Panc1 (cell line): ENCODE results near the gene PCCA. TPM values are rescaled to one million over a fixed set of nuclear protein-coding genes. Genes with fewer than 3 reads are reported as not detected.

ENCODE experiments used
- ATAC-seq: fragments of 200-7000 bp; cut with Tn5 transposase; 2 replicates; pipeline ENCODE4 v1.9.1; 2020; ENCODE audit warnings: mild to moderate bottlenecking, moderate library complexity
- BruUV-seq: library from RNA; stranded (reverse); fragments of 400-500 nt; replicated peaks from 2 replicates; lab custom pipeline; 2021; lab: Mats Ljungman, UMichigan
- CTCF ChIA-PET: fragments of 300-600 bp; sonication (Branson Sonifier 250); formaldehyde crosslinking; loops from one replicate; lab custom pipeline; 2022; ENCODE audit warnings: antibody characterized with exemption; lab: Charles Lee
- POLR2A ChIA-PET: fragments of 300-600 bp; sonication (Branson Sonifier 250); formaldehyde crosslinking; loops from one replicate; lab custom pipeline; 2022; ENCODE audit warnings: antibody characterized with exemption; lab: Charles Lee
- DNase-seq: peaks from one replicate; pipeline ENCODE4 v3.0.0-alpha.2; 2010; ENCODE audit warnings: low read depth, low spot score
- H3K27ac ChIP-seq: 2 replicates; pipeline ENCODE4 v1.5.1; 2011; ENCODE audit warnings: mild to moderate bottlenecking, low read length, inconsistent platforms
- H3K27me3 ChIP-seq: fragments of 200-500 bp; sonication (Bioruptor generic); 2 replicates; pipeline ENCODE4 v1.6.0; 2014; ENCODE audit warnings: low read length, inconsistent platforms; ENCODE audit not compliant: control insufficient read depth, insufficient read depth
- H3K36me3 ChIP-seq: fragments of 200-500 bp; sonication (Bioruptor generic); 2 replicates; pipeline ENCODE4 v1.5.1; 2014; ENCODE audit warnings: inconsistent platforms, mild to moderate bottlenecking, low read length, moderate library complexity; ENCODE audit not compliant: control insufficient read depth, insufficient read depth
- H3K4me1 ChIP-seq: 2 replicates; pipeline ENCODE4 v1.5.1; 2011; ENCODE audit warnings: inconsistent platforms, mild to moderate bottlenecking, low read length, moderate library complexity; ENCODE audit not compliant: control insufficient read depth, insufficient read depth
- H3K4me3 ChIP-seq, 2 experiments: 2 replicates each; pipeline ENCODE4 v1.5.1; 2011 to 2012; ENCODE audit warnings: low read depth in 2 of 2, low read length in 2 of 2, mild to moderate bottlenecking in 2 of 2, inconsistent platforms in 1 of 2, moderate library complexity in 1 of 2
- H3K9me3 ChIP-seq: fragments of 200-500 bp; sonication (Bioruptor generic); 2 replicates; pipeline ENCODE4 v1.5.1; 2014; ENCODE audit warnings: low read depth, mild to moderate bottlenecking, inconsistent platforms, low read length, moderate library complexity; ENCODE audit not compliant: control insufficient read depth, insufficient read depth
- POLR2AphosphoS5 ChIP-seq: IDR thresholded peaks from 2 replicates; pipeline ENCODE4 v1.6.1; 2012; ENCODE audit warnings: mild to moderate bottlenecking, low read depth, low read length, moderate library complexity
- SIN3A ChIP-seq: IDR thresholded peaks from 2 replicates; pipeline ENCODE4 v1.6.1; 2012; ENCODE audit warnings: low read depth, mild to moderate bottlenecking, low read length, moderate library complexity, borderline replicate concordance; ENCODE audit not compliant: insufficient read depth
- TCF7L2 ChIP-seq: IDR thresholded peaks from 2 replicates; pipeline ENCODE4 v1.6.1; 2011; ENCODE audit warnings: mild to moderate bottlenecking, low read depth, low read length, inconsistent platforms
- in situ Hi-C: cut with HindIII; loops from 2 replicates; pipeline ENCODE4 v1.10.0; 2016; ENCODE audit warnings: low sequenced_read_pairs, low pct_unique_long_range_greater_than_20kb
- intact Hi-C: fragments of 100-400 bp; cut with micrococcal nuclease; formaldehyde crosslinking; loops from one replicate; pipeline ENCODE4 v1.10.0; 2022; ENCODE audit not compliant: unreplicated experiment
- total RNA-seq: library from RNA; stranded (reverse); gene quantifications from one replicate; pipeline ENCODE4 v1.2.1, GENCODE V29; 2021; ENCODE audit not compliant: unreplicated experiment
- TF ChIP-seq, protein P1 (sequence below): fragments of 450-650 bp; IDR thresholded peaks from 2 replicates; pipeline ENCODE4 v1.5.1; 2017; ENCODE audit warnings: mild to moderate bottlenecking
- TF ChIP-seq, protein P2 (sequence below), 2 experiments: IDR thresholded peaks; 2 replicates each; pipeline ENCODE4 v1.6.1; 2011 to 2012; ENCODE audit warnings: low read depth in 2 of 2, control low read depth in 1 of 2, low read length in 1 of 2, mild to moderate bottlenecking in 1 of 2, moderate library complexity in 1 of 2; ENCODE audit not compliant: insufficient read depth in 1 of 2

Gene PCCA
- total RNA-seq, 1 experiment from 2014 or later, result 14.7 TPM

DNA sequence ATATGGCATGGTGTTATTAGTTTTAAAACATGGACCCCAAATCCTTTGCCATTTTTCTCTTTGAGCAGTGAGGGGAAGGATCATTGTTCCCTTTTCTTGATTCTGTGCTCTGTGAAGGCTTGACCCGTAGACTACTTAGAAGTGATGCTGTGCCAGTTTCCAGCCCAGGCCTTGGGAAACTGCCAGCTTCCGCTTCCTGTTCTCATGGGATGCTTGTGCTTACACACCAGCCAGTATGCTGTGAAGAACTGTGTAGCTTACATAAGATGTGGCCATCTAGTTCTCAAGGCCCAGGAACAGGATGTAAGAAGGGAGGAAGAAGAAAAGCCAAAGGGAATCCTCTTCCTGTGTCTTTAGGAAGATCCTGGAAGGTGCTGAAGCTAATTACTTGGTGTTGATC is 180.9 kb downstream of the PCCA start:
- Histone ChIP-seq H3K27me3 (no peaks in the 10 kb centered on the region), H3K9me3 (no peaks in the 10 kb centered on the region), H3K36me3 (no peaks in the 10 kb centered on the region), H3K27ac (no peak overlapping the region), H3K4me3 (no peak overlapping the region), H3K4me1 (no peaks in the 10 kb centered on the region)
- TF ChIP-seq TCF7L2 (no peak), SIN3A (no peak), POLR2AphosphoS5 (no peak)
- TF ChIP-seq, protein P1, sequence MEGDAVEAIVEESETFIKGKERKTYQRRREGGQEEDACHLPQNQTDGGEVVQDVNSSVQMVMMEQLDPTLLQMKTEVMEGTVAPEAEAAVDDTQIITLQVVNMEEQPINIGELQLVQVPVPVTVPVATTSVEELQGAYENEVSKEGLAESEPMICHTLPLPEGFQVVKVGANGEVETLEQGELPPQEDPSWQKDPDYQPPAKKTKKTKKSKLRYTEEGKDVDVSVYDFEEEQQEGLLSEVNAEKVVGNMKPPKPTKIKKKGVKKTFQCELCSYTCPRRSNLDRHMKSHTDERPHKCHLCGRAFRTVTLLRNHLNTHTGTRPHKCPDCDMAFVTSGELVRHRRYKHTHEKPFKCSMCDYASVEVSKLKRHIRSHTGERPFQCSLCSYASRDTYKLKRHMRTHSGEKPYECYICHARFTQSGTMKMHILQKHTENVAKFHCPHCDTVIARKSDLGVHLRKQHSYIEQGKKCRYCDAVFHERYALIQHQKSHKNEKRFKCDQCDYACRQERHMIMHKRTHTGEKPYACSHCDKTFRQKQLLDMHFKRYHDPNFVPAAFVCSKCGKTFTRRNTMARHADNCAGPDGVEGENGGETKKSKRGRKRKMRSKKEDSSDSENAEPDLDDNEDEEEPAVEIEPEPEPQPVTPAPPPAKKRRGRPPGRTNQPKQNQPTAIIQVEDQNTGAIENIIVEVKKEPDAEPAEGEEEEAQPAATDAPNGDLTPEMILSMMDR, result no peak
- TF ChIP-seq, protein P2, sequence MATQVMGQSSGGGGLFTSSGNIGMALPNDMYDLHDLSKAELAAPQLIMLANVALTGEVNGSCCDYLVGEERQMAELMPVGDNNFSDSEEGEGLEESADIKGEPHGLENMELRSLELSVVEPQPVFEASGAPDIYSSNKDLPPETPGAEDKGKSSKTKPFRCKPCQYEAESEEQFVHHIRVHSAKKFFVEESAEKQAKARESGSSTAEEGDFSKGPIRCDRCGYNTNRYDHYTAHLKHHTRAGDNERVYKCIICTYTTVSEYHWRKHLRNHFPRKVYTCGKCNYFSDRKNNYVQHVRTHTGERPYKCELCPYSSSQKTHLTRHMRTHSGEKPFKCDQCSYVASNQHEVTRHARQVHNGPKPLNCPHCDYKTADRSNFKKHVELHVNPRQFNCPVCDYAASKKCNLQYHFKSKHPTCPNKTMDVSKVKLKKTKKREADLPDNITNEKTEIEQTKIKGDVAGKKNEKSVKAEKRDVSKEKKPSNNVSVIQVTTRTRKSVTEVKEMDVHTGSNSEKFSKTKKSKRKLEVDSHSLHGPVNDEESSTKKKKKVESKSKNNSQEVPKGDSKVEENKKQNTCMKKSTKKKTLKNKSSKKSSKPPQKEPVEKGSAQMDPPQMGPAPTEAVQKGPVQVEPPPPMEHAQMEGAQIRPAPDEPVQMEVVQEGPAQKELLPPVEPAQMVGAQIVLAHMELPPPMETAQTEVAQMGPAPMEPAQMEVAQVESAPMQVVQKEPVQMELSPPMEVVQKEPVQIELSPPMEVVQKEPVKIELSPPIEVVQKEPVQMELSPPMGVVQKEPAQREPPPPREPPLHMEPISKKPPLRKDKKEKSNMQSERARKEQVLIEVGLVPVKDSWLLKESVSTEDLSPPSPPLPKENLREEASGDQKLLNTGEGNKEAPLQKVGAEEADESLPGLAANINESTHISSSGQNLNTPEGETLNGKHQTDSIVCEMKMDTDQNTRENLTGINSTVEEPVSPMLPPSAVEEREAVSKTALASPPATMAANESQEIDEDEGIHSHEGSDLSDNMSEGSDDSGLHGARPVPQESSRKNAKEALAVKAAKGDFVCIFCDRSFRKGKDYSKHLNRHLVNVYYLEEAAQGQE (IDR thresholded peaks at IDR 0.05; ENCODE audit: insufficient read depth in 1 of 2, low read depth in 2 of 2, low read length in 1 of 2), result no peak
- ChIA-PET CTCF (no interaction called here), POLR2A (no interaction called here)
- no peak for ATAC-seq
- no TSS peak for BruUV-seq
- in situ Hi-C loops, result no loop called here
- DNase-seq, result no peak
- intact Hi-C loops, result no loop called here

GRCh38 chr13:100273138-100273537 is 184.2 kb downstream of the PCCA start:
- Histone ChIP-seq H3K4me1 (no peaks in the 10 kb centered on the region), H3K27ac (no peak overlapping the region), H3K9me3 (no peaks in the 10 kb centered on the region), H3K4me3 (no peak overlapping the region), H3K36me3 (no peaks in the 10 kb centered on the region), H3K27me3 (no peaks in the 10 kb centered on the region)
- CTCF ChIA-PET, result no interaction called here
- POLR2A ChIA-PET, result no interaction called here
- intact Hi-C loops, result no loop called here
- TF ChIP-seq POLR2AphosphoS5 (no peak), TCF7L2 (no peak)
- TF ChIP-seq, protein P1, result no peak
- no TSS peak for BruUV-seq
- in situ Hi-C loops, result no loop called here
- ATAC-seq (no peak), DNase-seq (no peak)
